ENCODE measurements around the gene EXOC6B. TPM values are rescaled to one million over a fixed set of nuclear protein-coding genes. Genes with fewer than 3 reads are reported as not detected.

The EXOC6B gene
- total and polyA plus RNA-seq, 9 of the 15 experiments (the other 6 are each of a cell fraction or from before 2014, with no cell fraction given): 0.28 to 4.2 (median 2.0) TPM

GRCh38 chr2:72543497-72544216, 282.2 kb downstream of the EXOC6B start (continued):
- 0 out of 2 replicates have a peak, but pooled peaks have one; percentile 28 for TF ChIP-seq HES1 (IDR thresholded peaks at IDR 0.05; ENCODE audit: low read depth)
- TF ChIP-seq FOS (IDR thresholded peaks at IDR 0.05; ENCODE audit: extremely low read depth, insufficient read length): no peak
- TF ChIP-seq ZNF780A (CRISPR knock-in tag; IDR thresholded peaks at IDR 0.05): no peak
- no peak for TF ChIP-seq ELK3 (CRISPR knock-in tag; IDR thresholded peaks at IDR 0.05)
- TF ChIP-seq ZNF407 (IDR thresholded peaks at IDR 0.05; ENCODE audit: low read depth): no peak
- TF ChIP-seq TEAD1 (CRISPR knock-in tag; IDR thresholded peaks at IDR 0.05): peak in 1 of 2 experiments; percentile 91; a peak in 2 of 4 replicates
- peak; percentile 65; the same call in 1 of the 2 replicates for TF ChIP-seq ZEB2 (IDR thresholded peaks at IDR 0.05)
- TF ChIP-seq CBFA2T3 (IDR thresholded peaks at IDR 0.05): peak; percentile 99
- peak; percentile 92 for TF ChIP-seq HDAC2 (IDR thresholded peaks at IDR 0.05)
- TF ChIP-seq PHB (CRISPR knock-in tag; IDR thresholded peaks at IDR 0.05): no peak
- peak; percentile 98 for TF ChIP-seq EP300 (IDR thresholded peaks at IDR 0.05; ENCODE audit: low read length)
- no peak for TF ChIP-seq ZNF592 (IDR thresholded peaks at IDR 0.05)
- no peak; the same call in 1 of the 2 replicates for TF ChIP-seq ZNF445 (CRISPR knock-in tag; IDR thresholded peaks at IDR 0.05; ENCODE audit: low read depth)
- no peak for TF ChIP-seq BACH1 (tag; IDR thresholded peaks at IDR 0.05)

All from K562 (cell line).